HepG2 (cell line): ENCODE measurements around the gene NOSIP. TPM values are rescaled to one million over a fixed set of nuclear protein-coding genes. Genes with fewer than 3 reads are reported as not detected.

Experiments used
- ATAC-seq: fragments of 200-7000 bp; cut with Tn5 transposase; 3 replicates; pipeline ENCODE4 v1.9.1; 2020; ENCODE audit warnings: mild to moderate bottlenecking, moderate library complexity
- BruUV-seq: library from RNA; stranded (reverse); fragments of 400-500 nt; replicated peaks from 2 replicates; lab custom pipeline; 2021; lab: Mats Ljungman, UMichigan
- CTCF ChIA-PET: fragments of 300-600 bp; formaldehyde crosslinking; extraction: SDS; loops from one replicate; lab custom pipeline; 2021; ENCODE audit warnings: low total read pairs, inconsistent platforms, low intra/inter-chr PET ratio; lab: Yijun Ruan, JAX
- POLR2A ChIA-PET: fragments of 350-600 bp; sonication (Branson Sonifier 250); formaldehyde crosslinking; loops from one replicate; lab custom pipeline; 2020; ENCODE audit warnings: antibody characterized with exemption, inconsistent platforms; lab: Yijun Ruan, JAX
- DNase-seq: peaks from one replicate; pipeline ENCODE4 v3.0.0-alpha.2; 2015; ENCODE audit warnings: low spot score
- FAIRE-seq: peaks from 3 replicates; lab custom pipeline; 2011; peaks lifted over from hg19 to GRCh38; lab: Jason Lieb, UNC
- H2AFZ ChIP-seq: one replicate; pipeline ENCODE4 v1.6.1; 2011; ENCODE audit warnings: low read length, inconsistent platforms
- H3K27ac ChIP-seq: fragments of 300-600 bp; 3 replicates; pipeline ENCODE4 v1.8.0; 2011; ENCODE audit warnings: mixed run types, mild to moderate bottlenecking, mixed read lengths, low read length, inconsistent platforms; ENCODE audit not compliant: insufficient read depth; ENCODE audit errors: extremely low read length
- H3K27me3 ChIP-seq, 2 experiments: fragments of 200-600 bp in 1 of 2; 2 replicates in 1 of 2; 3 replicates in 1 of 2; pipeline versions ENCODE4 v1.6.0 to v1.8.0; 2011; ENCODE audit warnings: low read length in 2 of 2, mild to moderate bottlenecking in 2 of 2, moderate library complexity in 2 of 2, inconsistent platforms in 1 of 2; ENCODE audit not compliant: insufficient read depth in 2 of 2, control insufficient read depth in 1 of 2
- H3K36me3 ChIP-seq, 2 experiments: fragments of 200-600 bp in 1 of 2; replicated peaks in 1 of 2; 2 replicates in 1 of 2; 3 replicates in 1 of 2; pipeline versions ENCODE4 v1.5.1 to v1.8.0; 2011; ENCODE audit warnings: low read length in 2 of 2, inconsistent platforms in 1 of 2; ENCODE audit not compliant: insufficient read depth in 2 of 2, control insufficient read depth in 1 of 2
- H3K4me1 ChIP-seq: 2 replicates; pipeline ENCODE4 v1.5.1; 2012; ENCODE audit warnings: low read length, inconsistent platforms; ENCODE audit not compliant: insufficient read depth
- H3K4me2 ChIP-seq: 2 replicates; pipeline ENCODE4 v1.6.0; 2011; ENCODE audit warnings: low read depth, low read length, inconsistent platforms
- H3K4me3 ChIP-seq, 3 experiments: fragments of 200-600 bp in 1 of 3; sonication (generic), shearing (Covaris generic) in 1 of 3; replicated peaks in 1 of 3; 2 replicates each; pipeline ENCODE4 v1.5.1; 2011 to 2016; ENCODE audit warnings: low read length in 3 of 3, inconsistent platforms in 2 of 3, low read depth in 2 of 3, mild to moderate bottlenecking in 2 of 3, control low read depth in 1 of 3, mixed read lengths in 1 of 3; ENCODE audit not compliant: insufficient read depth in 1 of 3
- H3K79me2 ChIP-seq: one replicate; pipeline ENCODE4 v1.6.1; 2011; ENCODE audit warnings: low read length, inconsistent platforms; ENCODE audit not compliant: insufficient read depth
- H3K9ac ChIP-seq: 2 replicates; pipeline ENCODE4 v1.6.0; 2011; ENCODE audit warnings: mild to moderate bottlenecking, low read depth, low read length, inconsistent platforms; ENCODE audit not compliant: insufficient read depth
- H3K9me3 ChIP-seq: 2 replicates; pipeline ENCODE4 v1.5.1; 2012; ENCODE audit warnings: mild to moderate bottlenecking, low read length
- H4K20me1 ChIP-seq: 2 replicates; pipeline ENCODE4 v1.6.0; 2011; ENCODE audit warnings: inconsistent platforms, mild to moderate bottlenecking, low read length, moderate library complexity; ENCODE audit not compliant: insufficient read depth
- AGO2 ChIP-seq: fragments of 200-400 bp; formaldehyde crosslinking; optimal IDR thresholded peaks from 2 replicates; pipeline ENCODE3; 2017; ENCODE audit warnings: mild to moderate bottlenecking, low read depth, low read length, moderate library complexity
- CENPX ChIP-seq: sonication (generic); formaldehyde crosslinking; IDR thresholded peaks from 2 replicates; pipeline ENCODE4 v1.9.0; 2021; ENCODE audit warnings: mild to moderate bottlenecking, missing genetic modification reagents, moderate library complexity
- MBNL3 ChIP-seq: fragments of 250-450 bp; sonication (Bioruptor Pico); conservative IDR thresholded peaks from 2 replicates; pipeline ENCODE4 v1.8.0; 2022; ENCODE audit warnings: mild to moderate bottlenecking, inconsistent platforms
- NR2F2 ChIP-seq: IDR thresholded peaks from 2 replicates; pipeline ENCODE4 v1.6.1; 2012; ENCODE audit warnings: low read depth, inconsistent platforms, borderline replicate concordance
- ZMYM3 ChIP-seq: sonication (generic); formaldehyde crosslinking; IDR thresholded peaks from 2 replicates; pipeline ENCODE4 v1.5.1; 2020; ENCODE audit warnings: mild to moderate bottlenecking, missing genetic modification reagents
- ZNF138 ChIP-seq: sonication (generic); formaldehyde crosslinking; IDR thresholded peaks from 2 replicates; pipeline ENCODE4 v1.5.0; 2020; ENCODE audit warnings: mild to moderate bottlenecking, low read depth, missing genetic modification reagents
- ZNF629 ChIP-seq: sonication (generic); formaldehyde crosslinking; conservative IDR thresholded peaks from 2 replicates; pipeline ENCODE4 v1.5.0; 2020; ENCODE audit warnings: missing genetic modification reagents
- WGBS: methylation state at CpG from one replicate; pipeline ENCODE4 v1.1.6; 2017; ENCODE audit warnings: low lambda C conversion rate; 5-methylcytosine and 5-hydroxymethylcytosine counted together
- in situ Hi-C: cut with HindIII; loops from 2 replicates; pipeline ENCODE4 v1.10.0; 2017; ENCODE audit warnings: low pct_unique_long_range_greater_than_20kb; ENCODE audit not compliant: extremely low pct_ligation_motif_present
- intact Hi-C: fragments of 100-400 bp; cut with micrococcal nuclease; formaldehyde crosslinking; loops from one replicate; pipeline ENCODE4 v1.10.0; 2022; ENCODE audit not compliant: unreplicated experiment
- polyA plus RNA-seq, 8 experiments: library from polyadenylated mRNA; depleted of rRNA in 3 of 8; stranded (reverse) in 7 of 8; unstranded in 1 of 8; fragments of >200 nt; fragmentation: Illumina TruSeq in 4 of 8; extraction: Trizol in 4 of 8; gene quantifications; 2 replicates each; pipeline versions ENCODE4 v1.2.1 to v1.2.3, GENCODE V29; 2011 to 2016; ENCODE audit warnings: low read depth in 4 of 8, missing spikeins in 1 of 8, mixed read lengths in 1 of 8; ENCODE audit not compliant: insufficient read depth in 1 of 8
- total RNA-seq, 5 experiments: library from RNA; depleted of rRNA; stranded (reverse); fragments of >200 nt; fragmentation: Illumina TruSeq; extraction: Trizol; gene quantifications; 2 replicates each; pipeline ENCODE4 v1.2.3, GENCODE V29; 2016; ENCODE audit warnings: low read depth in 1 of 5

The NOSIP gene
- total and polyA plus RNA-seq, 2 of the 13 experiments (the other 11 are each of a cell fraction or from before 2014, with no cell fraction given), result 54.3 to 78.0 TPM

- TF ChIP-seq MBNL3 (CRISPR knock-in tag) (no peak), NR2F2 (no peak)
- TF ChIP-seq, all 625 proteins: peak for 0
These were observed 36.6 kb upstream of the NOSIP start (continued) for GRCh38 chr19:49616945-49617344.

- peak; percentile 90 for TF ChIP-seq ZNF629
- TF ChIP-seq ZMYM3, result peak; percentile 58; the same call in 1 of the 2 replicates
- TF ChIP-seq ZNF138 (CRISPR knock-in tag), result no peak
- H3K27ac ChIP-seq, result no peak overlapping the region
- FAIRE-seq (no peak), DNase-seq (no peak), ATAC-seq (no peak)
- H3K4me1 ChIP-seq, result peaks cover 17% of the 10 kb centered on the region
- BruUV-seq, result no TSS peak
- peaks cover 21 to 51% of the 10 kb centered on the region in 2 experiments; a peak in 4 of 5 replicates for H3K36me3 ChIP-seq
- H4K20me1 ChIP-seq, result peaks cover 3% of the 10 kb centered on the region
- intact Hi-C loops (loop anchor here (1.0 kb wide), 1 partner anchor 15 kb away; no protein-coding TSS in a partner anchor), in situ Hi-C loops (no loop called here)
- H3K4me2 ChIP-seq, result no peak overlapping the region
- ChIA-PET POLR2A (no interaction called here), CTCF (no interaction called here)
- H3K9ac ChIP-seq, result no peak overlapping the region
- no peaks in the 10 kb centered on the region for H3K9me3 ChIP-seq
- H2AFZ ChIP-seq, result no peak overlapping the region
- H3K27me3 ChIP-seq, result no peaks in the 10 kb centered on the region
- H3K4me3 ChIP-seq, result no peak overlapping the region
- peaks cover 3% of the 10 kb centered on the region for H3K79me2 ChIP-seq
- WGBS, result 100% methylated on average over 7 of the region's 7 CpGs
These were observed 36.2 kb upstream of the NOSIP start for GRCh38 chr19:49616532-49616931.

- Histone ChIP-seq H3K79me2 (peaks cover 3% of the 10 kb centered on the region), H3K27ac (no peak overlapping the region), H4K20me1 (peaks cover 3% of the 10 kb centered on the region), H3K27me3 (no peaks in the 10 kb centered on the region), H2AFZ (no peak overlapping the region), H3K9me3 (no peaks in the 10 kb centered on the region), H3K4me2 (no peak overlapping the region), H3K36me3 (peaks cover 19 to 48% of the 10 kb centered on the region in 2 experiments; a peak in 4 of 5 replicates), H3K4me3 (no peak overlapping the region), H3K9ac (no peak overlapping the region), H3K4me1 (peaks cover 17% of the 10 kb centered on the region)
- DNase-seq (no peak), FAIRE-seq (no peak), ATAC-seq (no peak)
- TF ChIP-seq CENPX (CRISPR knock-in tag) (no peak), AGO2 (peak; percentile 25)
- ChIA-PET CTCF (no interaction called here), POLR2A (no interaction called here)
- in situ Hi-C loops (no loop called here), intact Hi-C loops (loop anchor here (1.0 kb wide), 1 partner anchor 15 kb away; no protein-coding TSS in a partner anchor)
- no TSS peak for BruUV-seq
- 98% methylated on average over 22 of the region's 23 CpGs for WGBS
These were observed 35.5 kb upstream of the NOSIP start for GRCh38 chr19:49615861-49616260.
